ENCODE measurements around the gene ALX4. TPM values are rescaled to one million over a fixed set of nuclear protein-coding genes. Genes with fewer than 3 reads are reported as not detected.

Gene ALX4
- total RNA-seq (2014; rRNA removed; shearing (Covaris generic)) = not detected in 2 replicates
- polyA plus RNA-seq (2016; fragmentation: Nextera tagmentation; extraction: Ambion mirVana) = not detected in 2 replicates
- long read RNA-seq = 0 reads

DNA sequence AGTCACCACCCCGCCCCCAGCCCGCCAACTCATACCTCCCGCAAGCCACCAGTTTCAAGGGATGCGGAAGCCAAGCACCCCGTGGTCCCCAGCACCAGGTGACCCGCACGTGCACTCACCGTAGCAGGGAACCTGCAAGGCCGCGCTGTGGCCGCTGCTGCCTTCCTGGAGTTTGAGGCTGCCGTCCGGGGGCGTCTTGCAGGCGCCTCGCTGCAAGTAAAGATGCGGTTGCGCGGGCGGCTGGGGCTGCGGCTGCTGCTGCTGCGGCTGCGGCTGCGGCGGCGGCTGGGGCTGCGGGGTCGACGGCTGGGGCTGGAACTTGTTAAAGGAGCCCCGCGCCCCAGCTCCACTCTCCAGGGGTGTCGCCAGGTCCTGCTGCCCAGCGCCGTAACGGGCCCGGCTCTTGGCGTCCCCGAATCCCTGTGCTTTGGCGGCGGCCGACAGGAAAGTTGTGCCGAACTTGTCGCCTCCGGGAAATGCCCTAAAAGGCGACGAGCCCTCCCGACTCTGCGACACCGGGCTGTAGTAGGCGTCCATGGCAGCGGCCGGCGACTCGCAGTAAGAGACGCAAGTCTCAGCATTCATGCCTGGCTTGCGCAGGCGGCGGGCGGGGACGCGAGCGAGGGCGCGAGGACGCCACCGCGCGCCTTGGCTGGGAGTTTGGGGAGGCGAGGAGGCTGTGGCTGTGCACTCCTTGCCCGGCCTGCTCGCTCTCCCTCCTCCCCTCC, at the start of gene ALX4:
TSS of gene ALX4 (minus strand) at position 662 of the 728 bp plus-strand sequence. CDS start at position 585, 77 bp downstream.
- H3K27ac Mint-ChIP-seq = no peak within 1 kb of the TSS
- H3K9me3 Mint-ChIP-seq = peaks cover 3% of the 10 kb centered on the region; the same call in 2 of the 3 replicates
- DNase-seq (ENCODE audit: low spot score) (peak; percentile 79), ATAC-seq (peak; percentile 39)
- no peaks in the 10 kb centered on the region; the same call in 2 of the 3 replicates for H3K36me3 Mint-ChIP-seq (ENCODE audit: low read depth)
- H2AFZ ChIP-seq = peak within 1 kb of the TSS; percentile 14; the same call in 1 of the 2 replicates
- no peak for TF ChIP-seq CREB1 (CRISPR knock-in tag; IDR thresholded peaks at IDR 0.05; ENCODE audit: low read depth)
- TF ChIP-seq EZH2 (IDR thresholded peaks at IDR 0.05; ENCODE audit: low read depth, unreplicated experiment) = peak; percentile 99
- TF ChIP-seq POLR2AphosphoS5 (IDR thresholded peaks at IDR 0.05; ENCODE audit: low read depth) = no peak; the same call in 1 of the 2 replicates
- TF ChIP-seq EZH2phosphoT487 (IDR thresholded peaks at IDR 0.05; ENCODE audit: unreplicated experiment) = peak; percentile 98
- H3K4me1 ChIP-seq (ENCODE audit: insufficient read depth) = peaks cover 51% of the 10 kb centered on the region
- H3K36me3 ChIP-seq (ENCODE audit: insufficient read depth) = no peaks in the 10 kb centered on the region
- H3K79me2 ChIP-seq (replicated peaks; ENCODE audit: insufficient read depth) = no peaks in the 10 kb centered on the region
- H3F3A ChIP-seq (replicated peaks; ENCODE audit: low read depth) = peaks cover 15% of the 10 kb centered on the region
- no peak within 1 kb of the TSS for H3K27ac ChIP-seq (ENCODE audit: low read depth)
- H3K9me2 ChIP-seq (ENCODE audit: insufficient read depth) = no peaks in the 10 kb centered on the region
- H3K27me3 ChIP-seq (ENCODE audit: insufficient read depth) = peaks cover 100% of the 10 kb centered on the region
- H4K20me1 ChIP-seq (replicated peaks; ENCODE audit: insufficient read depth) = peaks cover 33% of the 10 kb centered on the region
- H3K27me3 Mint-ChIP-seq (ENCODE audit: insufficient read depth, low read depth, poor library complexity) = peaks cover 100% of the 10 kb centered on the region
- peak within 1 kb of the TSS; percentile 65 for H3K4me3 Mint-ChIP-seq
- H3K4me2 ChIP-seq = peak within 1 kb of the TSS; percentile 79
- H3K4me1 Mint-ChIP-seq = peaks cover 55% of the 10 kb centered on the region
- H3K4me3 ChIP-seq = peak within 1 kb of the TSS; percentile 55

DNA sequence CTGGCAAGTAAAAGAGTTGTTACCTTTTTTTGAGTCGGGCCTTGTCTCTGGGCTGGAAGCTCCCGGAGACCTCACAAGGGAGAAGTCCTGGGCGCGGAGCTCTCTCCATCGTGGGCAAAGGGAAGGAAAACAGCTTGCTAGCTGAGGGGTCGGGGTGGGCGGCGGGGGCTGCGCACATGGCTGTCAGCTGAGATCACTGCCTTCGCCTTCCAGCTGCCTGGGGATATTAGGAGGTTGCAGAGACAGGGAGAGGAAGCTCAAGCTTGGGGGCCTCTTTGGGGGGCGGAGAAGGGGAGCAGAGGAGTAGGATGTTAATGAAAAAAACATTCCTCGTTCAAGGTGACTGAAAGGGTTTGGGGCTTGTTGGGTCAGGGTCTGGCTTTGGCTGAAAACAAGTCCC, 49.2 kb upstream of the ALX4 start:
- no peak for DNase-seq (ENCODE audit: low spot score)
- ATAC-seq = no peak
- Histone ChIP-seq H3K27ac (ENCODE audit: low read depth) (no peak overlapping the region), H3K9me2 (ENCODE audit: insufficient read depth) (no peaks in the 10 kb centered on the region), H3F3A (replicated peaks; ENCODE audit: low read depth) (no peaks in the 10 kb centered on the region), H3K4me3 (no peak overlapping the region), H3K79me2 (replicated peaks; ENCODE audit: insufficient read depth) (no peaks in the 10 kb centered on the region), H3K4me2 (no peak overlapping the region), H3K36me3 (ENCODE audit: insufficient read depth) (no peaks in the 10 kb centered on the region), H4K20me1 (replicated peaks; ENCODE audit: insufficient read depth) (no peaks in the 10 kb centered on the region), H2AFZ (0 out of 2 replicates have a peak overlapping the region, but pooled peaks have one; percentile 38), H3K27me3 (ENCODE audit: insufficient read depth) (no peaks in the 10 kb centered on the region), H3K4me1 (ENCODE audit: insufficient read depth) (no peaks in the 10 kb centered on the region)
- Mint-ChIP-seq H3K4me3 (no peak overlapping the region), H3K4me1 (peaks cover 6% of the 10 kb centered on the region; the same call in 2 of the 3 replicates), H3K36me3 (ENCODE audit: low read depth) (no peaks in the 10 kb centered on the region), H3K27ac (no peak overlapping the region), H3K27me3 (ENCODE audit: insufficient read depth, low read depth, poor library complexity) (peaks cover 6% of the 10 kb centered on the region), H3K9me3 (no peaks in the 10 kb centered on the region)
- TF ChIP-seq EZH2 (IDR thresholded peaks at IDR 0.05; ENCODE audit: low read depth, unreplicated experiment) = no peak
- no peak for TF ChIP-seq STAT1 (IDR thresholded peaks at IDR 0.05; ENCODE audit: unreplicated experiment)
- TF ChIP-seq POLR2AphosphoS5 (IDR thresholded peaks at IDR 0.05; ENCODE audit: low read depth) = no peak
- no peak for TF ChIP-seq ZNF114 (CRISPR knock-in tag; IDR thresholded peaks at IDR 0.05)
- TF ChIP-seq, protein P1, sequence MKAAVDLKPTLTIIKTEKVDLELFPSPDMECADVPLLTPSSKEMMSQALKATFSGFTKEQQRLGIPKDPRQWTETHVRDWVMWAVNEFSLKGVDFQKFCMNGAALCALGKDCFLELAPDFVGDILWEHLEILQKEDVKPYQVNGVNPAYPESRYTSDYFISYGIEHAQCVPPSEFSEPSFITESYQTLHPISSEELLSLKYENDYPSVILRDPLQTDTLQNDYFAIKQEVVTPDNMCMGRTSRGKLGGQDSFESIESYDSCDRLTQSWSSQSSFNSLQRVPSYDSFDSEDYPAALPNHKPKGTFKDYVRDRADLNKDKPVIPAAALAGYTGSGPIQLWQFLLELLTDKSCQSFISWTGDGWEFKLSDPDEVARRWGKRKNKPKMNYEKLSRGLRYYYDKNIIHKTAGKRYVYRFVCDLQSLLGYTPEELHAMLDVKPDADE (IDR thresholded peaks at IDR 0.05) = no peak

DNA sequence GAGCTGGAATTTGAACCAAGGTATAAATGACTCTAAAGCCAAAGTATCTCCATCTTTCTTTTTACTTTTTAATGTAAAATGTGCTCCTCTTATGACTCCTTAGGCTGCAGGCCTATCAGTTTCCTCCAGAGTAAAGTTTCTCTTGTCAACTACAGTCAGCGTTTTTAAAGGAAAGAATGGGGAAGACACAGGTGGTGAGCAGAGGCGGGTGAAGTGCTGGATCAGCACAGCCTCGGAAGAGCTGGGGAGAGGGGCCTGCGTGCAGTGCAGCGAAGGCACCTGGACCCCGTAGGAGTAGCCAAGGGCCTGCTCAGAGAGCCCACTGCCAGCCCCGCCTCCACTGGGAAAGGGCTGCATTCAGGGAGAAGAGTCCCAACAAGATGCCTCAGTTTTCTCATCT, 48.8 kb upstream of the ALX4 start:
- H3K4me3 Mint-ChIP-seq = no peak overlapping the region

More for the DNA sequence above, 48.8 kb upstream of the ALX4 start:
- Histone ChIP-seq H3K9me2 (ENCODE audit: insufficient read depth) (no peaks in the 10 kb centered on the region), H3K27me3 (ENCODE audit: insufficient read depth) (no peaks in the 10 kb centered on the region), H4K20me1 (replicated peaks; ENCODE audit: insufficient read depth) (no peaks in the 10 kb centered on the region), H3K27ac (ENCODE audit: low read depth) (no peak overlapping the region), H3K4me1 (ENCODE audit: insufficient read depth) (no peaks in the 10 kb centered on the region), H3F3A (replicated peaks; ENCODE audit: low read depth) (no peaks in the 10 kb centered on the region), H2AFZ (no peak overlapping the region; the same call in 1 of the 2 replicates), H3K4me2 (no peak overlapping the region), H3K79me2 (replicated peaks; ENCODE audit: insufficient read depth) (no peaks in the 10 kb centered on the region), H3K4me3 (no peak overlapping the region), H3K36me3 (ENCODE audit: insufficient read depth) (no peaks in the 10 kb centered on the region)
- Mint-ChIP-seq H3K36me3 (ENCODE audit: low read depth) (no peaks in the 10 kb centered on the region), H3K27me3 (ENCODE audit: insufficient read depth, low read depth, poor library complexity) (peaks cover 6% of the 10 kb centered on the region), H3K27ac (no peak overlapping the region), H3K4me1 (peaks cover 6% of the 10 kb centered on the region; the same call in 2 of the 3 replicates), H3K9me3 (no peaks in the 10 kb centered on the region)
- DNase-seq (ENCODE audit: low spot score) (no peak), ATAC-seq (peak; percentile 61)
- TF ChIP-seq STAT1 (IDR thresholded peaks at IDR 0.05; ENCODE audit: unreplicated experiment) (no peak), POLR2AphosphoS5 (IDR thresholded peaks at IDR 0.05; ENCODE audit: low read depth) (no peak)
- TF ChIP-seq, protein P2, sequence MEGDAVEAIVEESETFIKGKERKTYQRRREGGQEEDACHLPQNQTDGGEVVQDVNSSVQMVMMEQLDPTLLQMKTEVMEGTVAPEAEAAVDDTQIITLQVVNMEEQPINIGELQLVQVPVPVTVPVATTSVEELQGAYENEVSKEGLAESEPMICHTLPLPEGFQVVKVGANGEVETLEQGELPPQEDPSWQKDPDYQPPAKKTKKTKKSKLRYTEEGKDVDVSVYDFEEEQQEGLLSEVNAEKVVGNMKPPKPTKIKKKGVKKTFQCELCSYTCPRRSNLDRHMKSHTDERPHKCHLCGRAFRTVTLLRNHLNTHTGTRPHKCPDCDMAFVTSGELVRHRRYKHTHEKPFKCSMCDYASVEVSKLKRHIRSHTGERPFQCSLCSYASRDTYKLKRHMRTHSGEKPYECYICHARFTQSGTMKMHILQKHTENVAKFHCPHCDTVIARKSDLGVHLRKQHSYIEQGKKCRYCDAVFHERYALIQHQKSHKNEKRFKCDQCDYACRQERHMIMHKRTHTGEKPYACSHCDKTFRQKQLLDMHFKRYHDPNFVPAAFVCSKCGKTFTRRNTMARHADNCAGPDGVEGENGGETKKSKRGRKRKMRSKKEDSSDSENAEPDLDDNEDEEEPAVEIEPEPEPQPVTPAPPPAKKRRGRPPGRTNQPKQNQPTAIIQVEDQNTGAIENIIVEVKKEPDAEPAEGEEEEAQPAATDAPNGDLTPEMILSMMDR (conservative IDR thresholded peaks at IDR 0.05; ENCODE audit: low read depth in 2 of 2) = no peak

Measured in GM23338 (cell line).